A673 (cell line): ENCODE results near the gene SFXN5.

Experiments
- CTCF ChIP-seq: fragments of 300-800, 200-600 bp; sonication (generic); conservative IDR thresholded peaks from 2 replicates; pipeline ENCODE4 v1.5.1; 2017; ENCODE audit warnings: low read depth, mild to moderate bottlenecking, antibody characterized with exemption, low read length, moderate library complexity, mixed read lengths
- EZH2 ChIP-seq: fragments of 200-600 bp; sonication (generic); IDR thresholded peaks from 2 replicates; pipeline ENCODE4 v1.6.1; 2017; ENCODE audit warnings: borderline replicate concordance, low read depth, mild to moderate bottlenecking, mixed read lengths, antibody characterized with exemption, low read length; ENCODE audit not compliant: poor library complexity, severe bottlenecking

DNA sequence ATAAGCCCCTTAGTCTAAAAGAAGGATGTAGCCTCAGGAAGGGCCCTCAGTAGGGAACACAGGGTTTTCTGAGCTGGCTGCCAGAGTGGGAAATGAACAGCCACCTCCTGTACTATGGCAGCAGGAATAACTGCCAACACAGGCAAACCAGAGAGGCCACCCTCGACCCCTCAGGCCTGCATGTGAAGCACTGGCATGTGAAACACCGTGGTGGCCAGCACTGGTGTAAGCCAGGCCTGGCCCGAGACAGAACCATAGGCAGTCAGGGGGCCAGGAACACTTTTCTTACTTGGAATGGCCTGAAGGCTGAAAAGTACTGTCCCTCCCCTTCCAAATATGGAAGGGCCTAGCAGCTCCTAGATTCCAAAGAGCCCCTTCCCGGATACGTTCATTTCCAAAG, 28.2 kb downstream of the SFXN5 start:
- TF ChIP-seq CTCF, result no peak
- TF ChIP-seq EZH2, result no peak
